ENCODE measurements around the gene TBKBP1. TPM values are rescaled to one million over a fixed set of nuclear protein-coding genes. Genes with fewer than 3 reads are reported as not detected.
"Not testable (repeated sequence)": the region's sequence is repeated elsewhere in the genome, so short reads cannot be mapped to it uniquely, and the experiment has no call there.

Gene TBKBP1
- total and polyA plus RNA-seq, 2 donors (not counting 1 experiment from before 2014, with no cell fraction given): 4.6 to 11.6 TPM

GRCh38 chr17:47676510-47677165 lies 17.3 kb upstream of the TBKBP1 start:
- Histone ChIP-seq H3K79me2 (ENCODE audit: control insufficient read depth, insufficient read depth, low read length) (peaks cover 2% of the 10 kb centered on the region), H3K27ac (ENCODE audit: insufficient read depth, low read length) (no peak overlapping the region), H3K27me3 (ENCODE audit: control insufficient read depth, insufficient read depth, low read length) (no peaks in the 10 kb centered on the region), H3K4me3 (replicated peaks in 1 of 4; ENCODE audit: control extremely low read depth in 1 of 4, insufficient read depth in 1 of 4, low read depth in 3 of 4, low read length in 4 of 4) (no peak overlapping the region), H4K20me1 (ENCODE audit: control insufficient read depth, extremely low read depth, insufficient read depth, low read length) (no peaks in the 10 kb centered on the region), H3K9me3 (ENCODE audit: control insufficient read depth, insufficient read depth, low read depth, low read length) (no peaks in the 10 kb centered on the region), H3K4me2 (ENCODE audit: extremely low read depth, insufficient read depth, low read length) (no peak overlapping the region), H3K9ac (ENCODE audit: insufficient read depth, low read length) (no peak overlapping the region), H3K4me1 (ENCODE audit: control insufficient read depth, extremely low read depth, insufficient read depth, low read length) (no peaks in the 10 kb centered on the region), H2AFZ (ENCODE audit: low read length) (no peak overlapping the region), H3K36me3 (ENCODE audit: control insufficient read depth, insufficient read depth, low read length) (peaks cover 16% of the 10 kb centered on the region)
- DNase-seq (ENCODE audit: low read depth in 2 of 2): no peak
- TF ChIP-seq CTCF (conservative IDR thresholded peaks at IDR 0.05 in 1 of 2, IDR thresholded peaks at IDR 0.05 in 1 of 2; ENCODE audit: low read depth in 1 of 2, low read length in 2 of 2) (no peak), EZH2 (IDR thresholded peaks at IDR 0.05; ENCODE audit: low read length, missing control alignments) (no peak)

- no peak for DNase-seq (ENCODE audit: low read depth in 2 of 2)
- Histone ChIP-seq H3K4me2 (ENCODE audit: extremely low read depth, insufficient read depth, low read length) (no peak overlapping the region), H3K4me3 (replicated peaks in 1 of 4; ENCODE audit: control extremely low read depth in 1 of 4, insufficient read depth in 1 of 4, low read depth in 3 of 4, low read length in 4 of 4) (no peak overlapping the region), H4K20me1 (ENCODE audit: control insufficient read depth, extremely low read depth, insufficient read depth, low read length) (no peaks in the 10 kb centered on the region), H3K36me3 (ENCODE audit: control insufficient read depth, insufficient read depth, low read length) (peaks cover 16% of the 10 kb centered on the region), H3K9me3 (ENCODE audit: control insufficient read depth, insufficient read depth, low read depth, low read length) (no peaks in the 10 kb centered on the region), H2AFZ (ENCODE audit: low read length) (no peak overlapping the region), H3K27me3 (ENCODE audit: control insufficient read depth, insufficient read depth, low read length) (no peaks in the 10 kb centered on the region), H3K4me1 (ENCODE audit: control insufficient read depth, extremely low read depth, insufficient read depth, low read length) (no peaks in the 10 kb centered on the region), H3K27ac (ENCODE audit: insufficient read depth, low read length) (no peak overlapping the region), H3K79me2 (ENCODE audit: control insufficient read depth, insufficient read depth, low read length) (peaks cover 2% of the 10 kb centered on the region), H3K9ac (ENCODE audit: insufficient read depth, low read length) (no peak overlapping the region)
- no peak for TF ChIP-seq EZH2 (IDR thresholded peaks at IDR 0.05; ENCODE audit: low read length, missing control alignments)
- no peak for TF ChIP-seq CTCF (conservative IDR thresholded peaks at IDR 0.05 in 1 of 2, IDR thresholded peaks at IDR 0.05 in 1 of 2; ENCODE audit: low read depth in 1 of 2, low read length in 2 of 2)
These were observed 15.8 kb upstream of the TBKBP1 start for GRCh38 chr17:47678196-47678595.

DNA sequence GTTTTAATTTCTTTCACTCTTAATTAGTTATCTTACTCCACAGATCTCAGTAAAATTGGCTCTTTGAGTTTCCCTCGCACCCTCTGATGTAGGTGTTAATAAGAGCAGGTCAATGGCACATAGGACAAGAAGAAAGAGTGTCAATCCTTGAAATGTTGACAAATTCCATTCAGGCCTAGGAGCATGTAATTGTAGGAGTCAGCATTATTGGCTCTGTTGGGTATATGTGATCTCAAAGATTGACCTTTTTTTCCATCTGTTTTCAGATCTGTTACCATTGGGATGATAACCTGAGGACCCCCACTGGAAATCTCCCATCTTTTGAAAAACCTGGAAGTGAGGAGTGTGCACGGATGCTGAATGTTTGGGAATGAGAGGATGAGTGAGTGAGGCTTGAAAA lies 11.8 kb upstream of the TBKBP1 start:
- H3K4me2 ChIP-seq (ENCODE audit: extremely low read depth, insufficient read depth, low read length): no peak overlapping the region
- no peaks in the 10 kb centered on the region for H4K20me1 ChIP-seq (ENCODE audit: control insufficient read depth, extremely low read depth, insufficient read depth, low read length)
- no peak overlapping the region for H2AFZ ChIP-seq (ENCODE audit: low read length)
- H3K36me3 ChIP-seq (ENCODE audit: control insufficient read depth, insufficient read depth, low read length): peaks cover 13% of the 10 kb centered on the region
- no peak overlapping the region for H3K27ac ChIP-seq (ENCODE audit: insufficient read depth, low read length)
- no peaks in the 10 kb centered on the region for H3K79me2 ChIP-seq (ENCODE audit: control insufficient read depth, insufficient read depth, low read length)
- no peak overlapping the region for H3K4me3 ChIP-seq (replicated peaks in 1 of 4; ENCODE audit: control extremely low read depth in 1 of 4, insufficient read depth in 1 of 4, low read depth in 3 of 4, low read length in 4 of 4)
- TF ChIP-seq CTCF (conservative IDR thresholded peaks at IDR 0.05 in 1 of 2, IDR thresholded peaks at IDR 0.05 in 1 of 2; ENCODE audit: low read depth in 1 of 2, low read length in 2 of 2): no peak
- TF ChIP-seq EZH2 (IDR thresholded peaks at IDR 0.05; ENCODE audit: low read length, missing control alignments): no peak
- H3K9ac ChIP-seq (ENCODE audit: insufficient read depth, low read length): no peak overlapping the region
- H3K9me3 ChIP-seq (ENCODE audit: control insufficient read depth, insufficient read depth, low read depth, low read length): no peaks in the 10 kb centered on the region
- no peaks in the 10 kb centered on the region for H3K27me3 ChIP-seq (ENCODE audit: control insufficient read depth, insufficient read depth, low read length)
- H3K4me1 ChIP-seq (ENCODE audit: control insufficient read depth, extremely low read depth, insufficient read depth, low read length): peaks cover 18% of the 10 kb centered on the region
- DNase-seq (ENCODE audit: low read depth in 2 of 2): no peak

GRCh38 chr17:47682727-47683126 lies 11.2 kb upstream of the TBKBP1 start:
- DNase-seq (ENCODE audit: low read depth in 2 of 2); H4K20me1 ChIP-seq (ENCODE audit: control insufficient read depth, extremely low read depth, insufficient read depth, low read length); H3K9me3 ChIP-seq (ENCODE audit: control insufficient read depth, insufficient read depth, low read depth, low read length); H3K4me3 ChIP-seq (replicated peaks in 1 of 4; ENCODE audit: control extremely low read depth in 1 of 4, insufficient read depth in 1 of 4, low read depth in 3 of 4, low read length in 4 of 4); H3K9ac ChIP-seq (ENCODE audit: insufficient read depth, low read length); H3K27ac ChIP-seq (ENCODE audit: insufficient read depth, low read length); H3K4me2 ChIP-seq (ENCODE audit: extremely low read depth, insufficient read depth, low read length); H3K79me2 ChIP-seq (ENCODE audit: control insufficient read depth, insufficient read depth, low read length); H3K27me3 ChIP-seq (ENCODE audit: control insufficient read depth, insufficient read depth, low read length); H2AFZ ChIP-seq (ENCODE audit: low read length): not testable (repeated sequence)
- peaks cover 21% of the 10 kb centered on the region for H3K4me1 ChIP-seq (ENCODE audit: control insufficient read depth, extremely low read depth, insufficient read depth, low read length)
- H3K36me3 ChIP-seq (ENCODE audit: control insufficient read depth, insufficient read depth, low read length): peaks cover 13% of the 10 kb centered on the region

All from fibroblast of lung (primary cell).